Measurements from ENCODE around the gene GPC1. TPM values are rescaled to one million over a fixed set of nuclear protein-coding genes. Genes with fewer than 3 reads are reported as not detected.

Gene GPC1
- polyA plus RNA-seq, 6 donors from 2014 or later = 0.12 to 0.47 (median 0.36) TPM; not detected in 1

DNA sequence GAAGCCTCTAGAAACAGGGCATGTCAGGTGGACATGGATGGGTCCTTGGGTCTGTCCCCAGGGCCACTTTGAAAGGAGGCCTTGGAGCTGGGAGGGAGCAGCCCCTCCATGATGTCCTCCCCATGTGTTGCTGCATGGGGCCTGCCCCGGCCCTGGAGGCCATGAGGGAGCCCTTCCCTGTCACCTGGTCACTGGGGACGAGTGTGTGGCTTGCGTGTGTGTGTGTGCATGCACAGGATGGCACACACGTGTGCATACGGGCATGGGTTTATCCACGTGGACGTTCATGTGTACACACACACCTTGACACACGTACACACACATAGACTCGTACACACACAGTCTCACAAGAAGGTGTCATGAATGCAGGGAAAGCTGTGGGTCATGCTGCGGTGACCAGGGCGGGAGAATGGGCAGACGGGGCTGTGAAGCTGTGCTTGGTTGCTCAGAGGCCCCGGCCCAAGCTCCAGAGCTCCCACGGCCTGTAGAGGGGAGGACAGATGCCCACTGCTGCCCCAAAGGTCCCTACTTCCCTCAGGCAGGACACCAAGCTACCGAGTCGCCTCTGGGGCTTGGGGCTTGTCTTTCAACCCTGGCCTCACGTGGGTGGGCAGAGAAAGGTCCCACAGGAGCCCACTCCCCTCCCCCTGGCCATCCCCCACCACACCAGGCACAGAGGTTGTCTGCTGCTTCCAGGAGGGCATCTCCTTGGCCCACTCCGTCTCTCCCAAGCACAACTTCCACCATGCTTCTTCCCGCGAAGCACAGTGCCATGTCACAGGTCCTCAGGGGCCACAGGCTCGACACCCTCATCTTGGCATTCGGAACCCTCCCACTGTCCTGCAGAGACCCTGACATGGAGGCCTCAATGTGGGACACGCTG, 42.3 kb upstream of the GPC1 start:
- Mint-ChIP-seq H3K4me3 (no peak overlapping the region), H3K27me3 (no peaks in the 10 kb centered on the region)
- ATAC-seq (ENCODE audit: low read depth in 2 of 2) = no peak

GRCh38 chr2:240393831-240394410, 41.5 kb upstream of the GPC1 start:
- ATAC-seq (ENCODE audit: low read depth in 2 of 2) (no peak), DNase-seq (no peak)
- Mint-ChIP-seq H3K36me3 (no peaks in the 10 kb centered on the region), H3K4me3 (no peak overlapping the region), H3K27ac (no peak overlapping the region), H3K4me1 (no peaks in the 10 kb centered on the region), H3K9me3 (no peaks in the 10 kb centered on the region), H3K27me3 (no peaks in the 10 kb centered on the region)

More for the DNA sequence above, 42.3 kb upstream of the GPC1 start:
- H3K27ac Mint-ChIP-seq = no peak overlapping the region
- no peaks in the 10 kb centered on the region for H3K36me3 Mint-ChIP-seq
- DNase-seq = no peak
- no peaks in the 10 kb centered on the region for H3K4me1 Mint-ChIP-seq
- no peaks in the 10 kb centered on the region for H3K9me3 Mint-ChIP-seq

DNA sequence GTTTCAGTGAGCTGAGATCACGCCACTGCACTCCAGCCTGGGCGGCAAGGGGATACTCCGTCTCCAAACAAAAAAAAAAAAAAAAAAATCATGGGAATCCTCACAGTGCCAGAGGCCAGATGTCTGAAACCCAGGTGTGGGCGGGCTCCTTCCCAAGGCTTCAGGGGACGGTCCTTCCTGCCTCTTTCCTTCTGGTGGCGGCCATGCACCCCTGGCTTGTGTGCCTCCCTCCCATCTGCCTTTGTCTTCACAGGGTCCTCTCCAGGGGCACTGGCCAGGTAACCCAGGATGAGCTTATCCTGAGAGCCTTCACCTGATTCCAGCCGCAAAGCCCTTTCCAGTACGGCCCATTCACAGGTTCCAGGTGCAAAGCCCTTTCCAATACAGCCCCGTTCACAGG, 40.9 kb upstream of the GPC1 start:
- ATAC-seq (ENCODE audit: low read depth in 2 of 2) = no peak
- H3K36me3 Mint-ChIP-seq = no peaks in the 10 kb centered on the region
- peaks cover 0 to 2% (median 0%) of the 10 kb centered on the region in 3 donors for H3K27me3 Mint-ChIP-seq
- no peaks in the 10 kb centered on the region for H3K4me1 Mint-ChIP-seq
- DNase-seq = no peak
- H3K4me3 Mint-ChIP-seq = no peak overlapping the region
- H3K9me3 Mint-ChIP-seq = no peaks in the 10 kb centered on the region
- H3K27ac Mint-ChIP-seq = no peak overlapping the region

GRCh38 chr2:240395448-240395847, 40.0 kb upstream of the GPC1 start:
- DNase-seq (no peak), ATAC-seq (ENCODE audit: low read depth in 2 of 2) (no peak)
- Mint-ChIP-seq H3K9me3 (no peaks in the 10 kb centered on the region), H3K4me3 (no peak overlapping the region), H3K27ac (no peak overlapping the region), H3K4me1 (no peaks in the 10 kb centered on the region), H3K27me3 (peaks cover 0 to 11% (median 5%) of the 10 kb centered on the region in 3 donors), H3K36me3 (no peaks in the 10 kb centered on the region)

GRCh38 chr2:240395896-240396622, 39.4 kb upstream of the GPC1 start:
- no peak overlapping the region for H3K4me3 Mint-ChIP-seq
- no peak overlapping the region for H3K27ac Mint-ChIP-seq
- DNase-seq (no peak), ATAC-seq (ENCODE audit: low read depth in 2 of 2) (no peak)
- no peaks in the 10 kb centered on the region for H3K36me3 Mint-ChIP-seq
- H3K4me1 Mint-ChIP-seq = no peaks in the 10 kb centered on the region
- H3K9me3 Mint-ChIP-seq = no peaks in the 10 kb centered on the region
- H3K27me3 Mint-ChIP-seq = peaks cover 0 to 13% (median 7%) of the 10 kb centered on the region in 3 donors

DNA sequence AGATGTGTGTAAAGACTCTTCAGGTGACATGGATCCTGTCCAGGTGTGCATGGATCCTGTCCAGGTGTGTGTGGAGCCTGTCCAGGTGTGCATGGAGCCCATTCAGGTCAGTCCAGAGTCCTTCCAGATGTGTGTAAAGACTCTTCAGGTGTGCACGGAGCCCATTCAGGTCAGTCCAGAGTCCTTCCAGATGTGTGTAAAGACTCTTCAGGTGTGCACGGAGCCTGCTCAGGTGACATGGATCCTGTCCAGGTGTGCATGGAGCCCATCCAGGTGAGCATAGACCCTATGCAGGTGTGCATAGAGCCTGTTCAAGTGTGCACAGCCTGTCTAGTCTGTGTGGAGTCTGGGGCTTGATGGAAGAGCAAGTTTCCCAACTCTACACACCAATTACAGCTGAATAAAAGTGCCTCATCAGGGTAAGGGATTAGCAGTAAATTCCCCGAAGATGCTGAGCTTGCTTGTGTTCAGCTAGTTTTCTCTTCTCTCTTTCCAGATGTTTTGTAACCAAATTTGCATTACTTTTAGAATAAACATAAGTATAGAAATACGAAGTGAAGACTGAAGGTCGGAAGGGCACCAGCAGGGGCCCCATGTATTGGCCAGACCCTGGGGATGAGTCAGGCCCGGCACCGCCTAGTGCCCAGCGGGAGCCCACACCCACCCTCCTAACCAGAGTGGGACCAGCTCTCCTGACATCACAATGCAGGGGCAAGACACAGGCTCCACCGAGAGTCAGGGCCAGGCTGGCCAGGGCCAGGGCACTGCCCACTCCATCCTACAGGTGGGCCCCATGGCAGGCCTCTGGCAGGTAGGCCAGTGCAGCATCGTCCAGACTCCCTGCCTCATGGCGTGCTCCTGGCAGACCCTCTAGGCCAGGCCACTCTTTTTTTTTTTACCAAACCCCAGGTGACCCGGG, 38.6 kb upstream of the GPC1 start:
- DNase-seq (no peak), ATAC-seq (ENCODE audit: low read depth in 2 of 2) (no peak)
- Mint-ChIP-seq H3K9me3 (no peaks in the 10 kb centered on the region), H3K27ac (no peak overlapping the region), H3K36me3 (no peaks in the 10 kb centered on the region), H3K4me1 (no peaks in the 10 kb centered on the region), H3K27me3 (peaks cover 0 to 13% (median 7%) of the 10 kb centered on the region in 3 donors), H3K4me3 (no peak overlapping the region)

DNA sequence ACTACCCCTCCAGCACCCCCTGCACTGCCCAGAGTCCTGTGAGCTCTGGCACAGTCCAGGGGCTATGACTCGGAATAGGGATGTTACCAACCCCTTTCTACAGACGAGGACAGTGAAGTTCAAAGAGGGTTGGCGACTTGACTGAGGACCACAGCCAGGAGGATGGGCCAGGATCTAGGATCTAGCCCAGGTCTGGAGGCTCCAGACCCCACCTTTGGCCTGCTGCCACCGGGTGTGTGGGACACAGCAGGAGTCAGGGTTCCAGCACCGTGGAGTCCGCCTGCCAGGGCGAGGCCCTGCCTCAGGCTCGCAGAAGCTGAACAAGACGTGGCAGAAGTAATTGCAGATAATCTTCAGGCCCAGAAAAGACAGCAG, 37.9 kb upstream of the GPC1 start:
- ATAC-seq (ENCODE audit: low read depth in 2 of 2) (no peak), DNase-seq (no peak)
- Mint-ChIP-seq H3K9me3 (peaks cover 0 to 1% (median 0%) of the 10 kb centered on the region in 7 donors), H3K27ac (peak overlapping the region in 1 of 6 donors; percentile 47), H3K4me3 (no peak overlapping the region), H3K36me3 (no peaks in the 10 kb centered on the region), H3K27me3 (peaks cover 0 to 17% (median 14%) of the 10 kb centered on the region in 3 donors), H3K4me1 (no peaks in the 10 kb centered on the region)

- Mint-ChIP-seq H3K36me3 (no peaks in the 10 kb centered on the region), H3K27me3 (peaks cover 0 to 21% (median 17%) of the 10 kb centered on the region in 3 donors), H3K4me1 (no peaks in the 10 kb centered on the region), H3K9me3 (peaks cover 0 to 2% (median 0%) of the 10 kb centered on the region in 7 donors), H3K27ac (no peak overlapping the region), H3K4me3 (no peak overlapping the region)
- no peak for ATAC-seq (ENCODE audit: low read depth in 2 of 2)
- no peak for DNase-seq
Measured at GRCh38 chr2:240397924-240398645, 37.4 kb upstream of the GPC1 start.

GRCh38 chr2:240398661-240399267, 36.7 kb upstream of the GPC1 start:
- no peak for ATAC-seq (ENCODE audit: low read depth in 2 of 2)
- DNase-seq = no peak
- H3K4me3 Mint-ChIP-seq = no peak overlapping the region
- no peaks in the 10 kb centered on the region for H3K36me3 Mint-ChIP-seq
- H3K4me1 Mint-ChIP-seq = no peaks in the 10 kb centered on the region
- peaks cover 0 to 21% (median 21%) of the 10 kb centered on the region in 3 donors for H3K27me3 Mint-ChIP-seq
- no peak overlapping the region for H3K27ac Mint-ChIP-seq
- H3K9me3 Mint-ChIP-seq = peaks cover 0 to 2% (median 0%) of the 10 kb centered on the region in 7 donors

GRCh38 chr2:240399419-240400324, 35.8 kb upstream of the GPC1 start:
- Mint-ChIP-seq H3K9me3 (peaks cover 0 to 2% (median 0%) of the 10 kb centered on the region in 7 donors), H3K27ac (no peak overlapping the region), H3K4me3 (no peak overlapping the region), H3K36me3 (no peaks in the 10 kb centered on the region), H3K27me3 (peaks cover 0 to 21% (median 21%) of the 10 kb centered on the region in 3 donors), H3K4me1 (no peaks in the 10 kb centered on the region)
- ATAC-seq (ENCODE audit: low read depth in 2 of 2) = no peak
- DNase-seq = no peak

DNA sequence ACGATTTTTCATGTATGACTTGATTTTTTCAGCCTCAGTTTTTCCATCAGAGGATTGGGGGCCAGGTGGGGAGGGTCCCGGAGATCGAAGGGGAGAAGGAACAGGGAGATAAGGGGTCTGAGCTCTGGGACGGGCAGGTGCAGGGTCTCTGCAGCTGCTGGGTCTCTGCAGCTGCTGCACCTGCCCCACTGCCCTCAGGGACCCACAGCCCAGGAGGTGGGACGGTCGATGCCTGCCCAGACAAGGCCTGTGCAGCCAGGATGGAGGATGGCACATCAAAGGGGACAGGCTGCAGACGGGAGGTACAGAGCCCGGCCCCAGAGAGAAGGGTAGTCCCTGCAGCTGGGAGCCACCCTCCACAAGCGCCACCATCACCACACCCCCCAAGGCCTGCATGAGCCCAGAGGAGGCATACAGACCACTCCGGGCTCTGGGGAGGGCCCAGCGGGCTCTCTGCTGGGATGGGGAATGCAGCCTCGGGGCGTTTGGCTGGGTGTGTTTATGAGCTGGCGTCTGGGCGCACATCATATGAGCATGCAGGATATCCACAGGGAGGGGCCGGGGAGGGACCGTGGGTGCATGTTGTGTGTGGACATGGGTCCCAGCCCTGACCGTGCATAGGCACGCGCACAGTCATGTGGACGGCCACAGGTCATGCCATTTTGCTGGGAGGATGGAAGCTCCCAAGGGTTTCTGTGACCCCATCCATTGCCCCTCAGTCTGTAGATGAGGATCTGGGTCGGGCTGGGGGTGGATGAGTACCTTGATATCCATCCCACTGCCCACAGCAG, 34.9 kb upstream of the GPC1 start:
- DNase-seq (no peak), ATAC-seq (ENCODE audit: low read depth in 2 of 2) (no peak)
- Mint-ChIP-seq H3K36me3 (no peaks in the 10 kb centered on the region), H3K9me3 (peaks cover 0 to 2% (median 0%) of the 10 kb centered on the region in 7 donors), H3K4me1 (no peaks in the 10 kb centered on the region), H3K27me3 (peaks cover under 1 to 22% (median 21%) of the 10 kb centered on the region in 3 donors), H3K4me3 (no peak overlapping the region), H3K27ac (peak overlapping the region in 1 of 6 donors; percentile 31)
